PC-9 (cell line): ENCODE results near the gene HOXC9.

ENCODE experiments used
- EZH2 ChIP-seq: fragments of 200-600 bp; sonication (generic); IDR thresholded peaks from 2 replicates; pipeline ENCODE4 v1.8.0; 2017; ENCODE audit warnings: antibody characterized with exemption, low read depth
- TF ChIP-seq, protein P1 (sequence below): fragments of 200-600 bp; sonication (generic); conservative IDR thresholded peaks from 2 replicates; pipeline ENCODE4 v1.6.1; 2017; ENCODE audit warnings: mixed run types, antibody characterized with exemption, mild to moderate bottlenecking, moderate library complexity

DNA sequence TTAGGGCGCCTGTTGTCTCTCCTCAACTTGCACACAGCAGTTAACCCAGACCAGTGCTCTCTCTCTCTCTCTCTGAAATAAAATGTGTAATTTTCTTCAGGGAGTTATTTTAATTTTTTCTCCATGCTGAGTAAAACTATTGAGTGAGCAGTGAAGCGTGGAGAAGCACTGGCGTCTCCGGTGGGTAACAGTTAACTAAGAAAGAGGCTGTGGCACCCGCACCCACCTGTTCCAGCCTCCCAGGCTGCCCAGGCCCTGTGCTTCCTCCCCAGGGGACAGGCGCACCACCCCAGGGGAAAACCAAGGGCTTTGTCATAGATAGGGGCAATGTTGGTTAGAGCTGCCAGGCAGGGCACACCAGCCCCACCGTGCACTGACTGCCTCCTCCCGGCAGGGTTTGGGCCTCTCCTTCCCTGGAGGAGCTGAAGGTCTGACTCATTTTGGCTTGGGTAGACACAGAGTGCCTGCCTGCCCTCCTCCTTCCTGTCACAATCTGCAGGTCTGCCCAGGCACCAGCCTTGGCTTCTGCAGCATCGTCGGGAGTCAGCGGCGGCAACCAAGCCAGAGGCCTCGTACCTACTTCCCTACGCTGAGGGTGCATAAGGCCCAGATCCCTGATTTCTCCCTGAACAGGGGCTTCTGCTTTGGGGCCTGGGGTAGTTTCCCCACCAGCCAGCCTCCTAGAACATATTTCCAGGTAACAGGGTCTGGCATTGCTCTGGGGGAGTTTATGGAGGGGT lies 36.8 kb downstream of the HOXC9 start:
- TF ChIP-seq, protein P1, sequence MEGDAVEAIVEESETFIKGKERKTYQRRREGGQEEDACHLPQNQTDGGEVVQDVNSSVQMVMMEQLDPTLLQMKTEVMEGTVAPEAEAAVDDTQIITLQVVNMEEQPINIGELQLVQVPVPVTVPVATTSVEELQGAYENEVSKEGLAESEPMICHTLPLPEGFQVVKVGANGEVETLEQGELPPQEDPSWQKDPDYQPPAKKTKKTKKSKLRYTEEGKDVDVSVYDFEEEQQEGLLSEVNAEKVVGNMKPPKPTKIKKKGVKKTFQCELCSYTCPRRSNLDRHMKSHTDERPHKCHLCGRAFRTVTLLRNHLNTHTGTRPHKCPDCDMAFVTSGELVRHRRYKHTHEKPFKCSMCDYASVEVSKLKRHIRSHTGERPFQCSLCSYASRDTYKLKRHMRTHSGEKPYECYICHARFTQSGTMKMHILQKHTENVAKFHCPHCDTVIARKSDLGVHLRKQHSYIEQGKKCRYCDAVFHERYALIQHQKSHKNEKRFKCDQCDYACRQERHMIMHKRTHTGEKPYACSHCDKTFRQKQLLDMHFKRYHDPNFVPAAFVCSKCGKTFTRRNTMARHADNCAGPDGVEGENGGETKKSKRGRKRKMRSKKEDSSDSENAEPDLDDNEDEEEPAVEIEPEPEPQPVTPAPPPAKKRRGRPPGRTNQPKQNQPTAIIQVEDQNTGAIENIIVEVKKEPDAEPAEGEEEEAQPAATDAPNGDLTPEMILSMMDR: no peak
- no peak for TF ChIP-seq EZH2
